CD14-positive monocyte (primary cell): ENCODE data around the gene LRRC8E. TPM values are rescaled to one million over a fixed set of nuclear protein-coding genes. Genes with fewer than 3 reads are reported as not detected.
"Not testable (repeated sequence)": the region's sequence is repeated elsewhere in the genome, so short reads cannot be mapped to it uniquely, and the experiment has no call there.

ENCODE experiments used
- DNase-seq, 3 donors: peaks; one replicate each; pipeline ENCODE4 v3.0.0-alpha.2; 2011 to 2022
- H2AFZ ChIP-seq: 2 replicates; pipeline ENCODE4 v1.6.0; 2012; ENCODE audit warnings: mild to moderate bottlenecking, low read depth, low read length, inconsistent platforms; ENCODE audit not compliant: insufficient read depth, poor library complexity, severe bottlenecking
- H3K27ac ChIP-seq, 2 donors: 1 replicate in 1 of 2; 2 replicates in 1 of 2; pipeline ENCODE4 v1.5.1; 2012 to 2013; ENCODE audit warnings: low read length in 2 of 2, control low read depth in 1 of 2, inconsistent platforms in 1 of 2, low read depth in 1 of 2, mild to moderate bottlenecking in 1 of 2
- H3K27me3 ChIP-seq, 2 donors: one replicate each; pipeline versions ENCODE4 v1.6.0 to v1.6.1; 2011 to 2013; ENCODE audit warnings: low read length in 2 of 2; ENCODE audit not compliant: control insufficient read depth in 2 of 2, insufficient read depth in 2 of 2
- H3K36me3 ChIP-seq, 2 donors: replicated peaks in 1 of 2; 1 replicate in 1 of 2; 2 replicates in 1 of 2; pipeline versions ENCODE4 v1.5.1 to v1.6.1; 2012 to 2013; ENCODE audit warnings: low read length in 2 of 2, control low read depth in 1 of 2, inconsistent platforms in 1 of 2, mild to moderate bottlenecking in 1 of 2; ENCODE audit not compliant: insufficient read depth in 2 of 2, control insufficient read depth in 1 of 2
- H3K4me1 ChIP-seq, 2 donors: 1 replicate in 1 of 2; 2 replicates in 1 of 2; pipeline versions ENCODE4 v1.5.1 to v1.6.1; 2012 to 2013; ENCODE audit warnings: low read length in 2 of 2, control low read depth in 1 of 2, inconsistent platforms in 1 of 2, mild to moderate bottlenecking in 1 of 2, moderate library complexity in 1 of 2; ENCODE audit not compliant: insufficient read depth in 2 of 2, control insufficient read depth in 1 of 2
- H3K4me2 ChIP-seq: replicated peaks from 2 replicates; pipeline ENCODE3; 2012; ENCODE audit warnings: low read length, moderate library complexity, mild to moderate bottlenecking; ENCODE audit not compliant: poor library complexity, severe bottlenecking; ENCODE audit errors: extremely low read depth
- H3K4me3 ChIP-seq, 3 experiments: fragments of 200-600 bp in 1 of 3; sonication (generic) in 1 of 3; replicated peaks in 1 of 3; 1 replicate in 2 of 3; 2 replicates in 1 of 3; pipeline ENCODE4 v1.5.1; 2011 to 2013; ENCODE audit warnings: low read length in 3 of 3, mild to moderate bottlenecking in 3 of 3, control low read depth in 2 of 3, low read depth in 2 of 3, inconsistent platforms in 1 of 3, moderate library complexity in 1 of 3
- H3K79me2 ChIP-seq: 2 replicates; pipeline ENCODE4 v1.6.0; 2012; ENCODE audit warnings: mild to moderate bottlenecking, control low read depth, inconsistent platforms, low read length, moderate library complexity; ENCODE audit not compliant: insufficient read depth
- H3K9ac ChIP-seq: 2 replicates; pipeline ENCODE4 v1.6.0; 2017; ENCODE audit warnings: low read length, mild to moderate bottlenecking; ENCODE audit not compliant: insufficient read depth, poor library complexity, severe bottlenecking
- H3K9me3 ChIP-seq, 2 donors: replicated peaks in 1 of 2; 1 replicate in 1 of 2; 2 replicates in 1 of 2; pipeline versions ENCODE4 v1.5.1 to v1.6.1; 2012 to 2013; ENCODE audit warnings: low read length in 2 of 2, control low read depth in 1 of 2; ENCODE audit not compliant: control insufficient read depth in 1 of 2, insufficient read depth in 1 of 2
- H4K20me1 ChIP-seq: 2 replicates; pipeline ENCODE4 v1.6.0; 2012; ENCODE audit warnings: mild to moderate bottlenecking, low read length, control low read depth, moderate library complexity; ENCODE audit not compliant: insufficient read depth
- H3K27ac Mint-ChIP-seq, 7 donors: one replicate each; pipeline ENCODE4 v1.8.0; 2020; ENCODE audit warnings: mild to moderate bottlenecking in 7 of 7, mixed read lengths in 7 of 7, moderate library complexity in 6 of 7, inconsistent platforms in 2 of 7
- H3K27me3 Mint-ChIP-seq, 3 donors: one replicate each; pipeline ENCODE4 v1.8.0; 2021 to 2022; ENCODE audit warnings: low read depth in 3 of 3, mild to moderate bottlenecking in 3 of 3, mixed read lengths in 3 of 3, moderate library complexity in 3 of 3, inconsistent platforms in 1 of 3
- H3K36me3 Mint-ChIP-seq, 2 donors: one replicate each; pipeline ENCODE4 v1.8.0; 2020; ENCODE audit warnings: mixed read lengths in 2 of 2, inconsistent platforms in 1 of 2, mild to moderate bottlenecking in 1 of 2
- H3K4me1 Mint-ChIP-seq: one replicate; pipeline ENCODE4 v1.8.0; 2020; ENCODE audit warnings: mild to moderate bottlenecking, mixed read lengths
- H3K4me3 Mint-ChIP-seq, 2 donors: one replicate each; pipeline ENCODE4 v1.8.0; 2020; ENCODE audit warnings: mild to moderate bottlenecking in 2 of 2, mixed read lengths in 2 of 2, moderate library complexity in 1 of 2
- H3K9me3 Mint-ChIP-seq, 7 donors: one replicate each; pipeline ENCODE4 v1.8.0; 2020 to 2022; ENCODE audit warnings: mixed read lengths in 7 of 7, mild to moderate bottlenecking in 6 of 7, moderate library complexity in 6 of 7, inconsistent platforms in 2 of 7
- CTCF ChIP-seq: fragments of 200-600 bp; IDR thresholded peaks from one replicate; pipeline ENCODE4 v1.8.0; 2022; ENCODE audit warnings: antibody characterized with exemption, mild to moderate bottlenecking
- WGBS: methylation state at CpG from one replicate; pipeline ENCODE4 v1.1.5; 2013; ENCODE audit warnings: missing lambda C conversion rate; ENCODE audit not compliant: insufficient coverage; 5-methylcytosine and 5-hydroxymethylcytosine counted together
- intact Hi-C, 2 donors: fragments of 100-400 bp; cut with micrococcal nuclease; formaldehyde crosslinking; loops; one replicate each; pipeline versions ENCODE4 v1.15.0 to v1.15.1; 2023
- polyA plus RNA-seq, 3 donors: library from polyadenylated mRNA; depleted of rRNA in 1 of 3; unstranded in 2 of 3; stranded (reverse) in 1 of 3; fragments of 300-500 nt in 2 of 3; fragments of >200 nt in 1 of 3; fragmentation: Illumina TruSeq in 2 of 3; gene quantifications; 1 replicate in 2 of 3; 2 replicates in 1 of 3; pipeline ENCODE4 v1.2.3, GENCODE V29; 2012 to 2021

Gene LRRC8E
- polyA plus RNA-seq, 3 donors: not detected

GRCh38 chr19:7888826-7889217 lies 512 bp downstream of the LRRC8E start:
- Mint-ChIP-seq H3K9me3 (peaks cover 0 to 10% (median 0%) of the 10 kb centered on the region in 7 donors), H3K36me3 (peaks cover 0 to 3% of the 10 kb centered on the region in 2 donors), H3K4me1 (peaks cover 7% of the 10 kb centered on the region), H3K4me3 (peak overlapping the region in 1 of 2 donors; percentile 59), H3K27me3 (peaks cover 43 to 70% (median 62%) of the 10 kb centered on the region in 3 donors), H3K27ac (no peak overlapping the region)
- no peaks in the 10 kb centered on the region for H4K20me1 ChIP-seq
- WGBS: 85% methylated on average over 8 of the region's 8 CpGs
- H3K79me2 ChIP-seq: no peaks in the 10 kb centered on the region
- DNase-seq: no peak
- H3K36me3 ChIP-seq: no peaks in the 10 kb centered on the region
- no peak for TF ChIP-seq CTCF
- intact Hi-C loops: no loop called here
- H3K4me1 ChIP-seq: peaks cover 2 to 7% of the 10 kb centered on the region in 2 donors
- H3K27ac ChIP-seq: no peak overlapping the region
- H3K9me3 ChIP-seq: no peaks in the 10 kb centered on the region
- peak overlapping the region; percentile 53 for H2AFZ ChIP-seq
- no peak overlapping the region for H3K9ac ChIP-seq
- H3K4me2 ChIP-seq: peak overlapping the region; percentile 22
- no peak overlapping the region for H3K4me3 ChIP-seq
- peaks cover 8 to 28% of the 10 kb centered on the region in 2 donors for H3K27me3 ChIP-seq

- H3K36me3 Mint-ChIP-seq, H3K27ac Mint-ChIP-seq, H3K79me2 ChIP-seq: not testable (repeated sequence)
Observed at GRCh38 chr19:7893362-7894101, 5.2 kb downstream of the LRRC8E start.

More at GRCh38 chr19:7893362-7894101, 5.2 kb downstream of the LRRC8E start:
- peak in 1 of 3 donors; percentile 48 for DNase-seq
- H3K9me3 Mint-ChIP-seq, intact Hi-C loops, H3K36me3 ChIP-seq, H3K4me3 Mint-ChIP-seq, H3K9ac ChIP-seq, H3K9me3 ChIP-seq, H3K4me3 ChIP-seq, H3K4me1 ChIP-seq, H3K27ac ChIP-seq, H4K20me1 ChIP-seq, H3K4me2 ChIP-seq, H2AFZ ChIP-seq, H3K4me1 Mint-ChIP-seq: not testable (repeated sequence)
- H3K27me3 Mint-ChIP-seq: peaks cover 37 to 55% (median 42%) of the 10 kb centered on the region in 3 donors
- peaks cover 4 to 20% of the 10 kb centered on the region in 2 donors for H3K27me3 ChIP-seq
- WGBS: 84% methylated on average over 14 of the region's 18 CpGs
